ENCODE measurements around the gene ATP8B1. TPM values are rescaled to one million over a fixed set of nuclear protein-coding genes. Genes with fewer than 3 reads are reported as not detected.

Gene ATP8B1
- total and polyA plus RNA-seq, 9 of the 15 experiments (the other 6 are each of a cell fraction or from before 2014, with no cell fraction given) = 0.01 to 0.22 (median 0.03) TPM; not detected in 3

DNA sequence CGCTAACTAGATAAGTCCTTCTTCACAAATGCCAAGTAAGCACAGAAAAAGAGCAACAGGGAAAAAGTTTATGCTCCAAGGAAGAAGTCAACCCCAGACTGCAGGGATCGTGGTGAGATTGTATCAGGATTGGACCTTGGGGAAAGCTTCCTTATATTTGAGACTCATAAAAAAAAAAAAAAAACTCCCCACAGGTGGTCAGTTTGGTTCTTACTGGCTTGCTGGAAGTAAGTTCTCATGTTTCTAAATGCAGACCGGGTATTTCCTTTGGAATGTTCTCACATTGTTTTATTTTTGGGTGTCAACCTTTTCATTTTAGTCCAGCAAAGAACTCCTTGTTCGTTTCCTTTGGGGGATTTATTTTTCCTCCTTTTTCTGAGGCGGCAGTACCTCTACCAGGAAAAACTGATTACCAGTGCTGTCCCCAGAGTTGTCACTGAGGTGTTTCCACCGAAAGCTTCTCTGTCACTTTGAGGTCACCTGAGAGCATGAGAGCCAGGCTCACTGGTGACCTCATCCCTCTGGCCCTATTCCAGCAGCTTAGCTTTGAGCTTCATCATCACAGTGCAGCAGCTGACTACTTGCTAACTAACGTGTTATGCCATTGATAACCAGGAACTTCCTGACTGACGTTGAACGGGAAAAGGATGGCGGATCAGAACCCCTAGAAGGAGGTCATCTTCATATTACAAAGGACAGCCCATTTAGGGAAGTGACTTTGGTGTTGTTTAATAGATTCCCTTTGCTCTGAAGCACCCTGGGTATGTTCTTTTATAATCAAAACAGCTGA is 16.8 kb upstream of the ATP8B1 start (continued):
- TF ChIP-seq, protein P1, sequence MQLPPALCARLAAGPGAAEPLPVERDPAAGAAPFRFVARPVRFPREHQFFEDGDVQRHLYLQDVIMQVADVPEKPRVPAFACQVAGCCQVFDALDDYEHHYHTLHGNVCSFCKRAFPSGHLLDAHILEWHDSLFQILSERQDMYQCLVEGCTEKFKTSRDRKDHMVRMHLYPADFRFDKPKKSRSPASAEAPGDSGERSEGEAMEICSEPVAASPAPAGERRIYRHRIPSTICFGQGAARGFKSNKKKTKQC (CRISPR knock-in tag; IDR thresholded peaks at IDR 0.05) = no peak
- TF ChIP-seq NFRKB (IDR thresholded peaks at IDR 0.05; ENCODE audit: low read depth) = peak; percentile 59; the same call in 1 of the 2 replicates
- TF ChIP-seq ZC3H11A (IDR thresholded peaks at IDR 0.05; ENCODE audit: low read depth, low read length) = no peak
- TF ChIP-seq YY1 (IDR thresholded peaks at IDR 0.05; ENCODE audit: borderline replicate concordance in 1 of 3, control insufficient read depth in 1 of 3, extremely low read depth in 1 of 3, insufficient read depth in 3 of 3, insufficient read length in 1 of 3, insufficient replicate concordance in 2 of 3, low read depth in 1 of 3, low read length in 2 of 3) = peak in 1 of 3 experiments; percentile 52
- TF ChIP-seq CSDE1 (IDR thresholded peaks at IDR 0.05) = no peak
- TF ChIP-seq, protein P2, sequence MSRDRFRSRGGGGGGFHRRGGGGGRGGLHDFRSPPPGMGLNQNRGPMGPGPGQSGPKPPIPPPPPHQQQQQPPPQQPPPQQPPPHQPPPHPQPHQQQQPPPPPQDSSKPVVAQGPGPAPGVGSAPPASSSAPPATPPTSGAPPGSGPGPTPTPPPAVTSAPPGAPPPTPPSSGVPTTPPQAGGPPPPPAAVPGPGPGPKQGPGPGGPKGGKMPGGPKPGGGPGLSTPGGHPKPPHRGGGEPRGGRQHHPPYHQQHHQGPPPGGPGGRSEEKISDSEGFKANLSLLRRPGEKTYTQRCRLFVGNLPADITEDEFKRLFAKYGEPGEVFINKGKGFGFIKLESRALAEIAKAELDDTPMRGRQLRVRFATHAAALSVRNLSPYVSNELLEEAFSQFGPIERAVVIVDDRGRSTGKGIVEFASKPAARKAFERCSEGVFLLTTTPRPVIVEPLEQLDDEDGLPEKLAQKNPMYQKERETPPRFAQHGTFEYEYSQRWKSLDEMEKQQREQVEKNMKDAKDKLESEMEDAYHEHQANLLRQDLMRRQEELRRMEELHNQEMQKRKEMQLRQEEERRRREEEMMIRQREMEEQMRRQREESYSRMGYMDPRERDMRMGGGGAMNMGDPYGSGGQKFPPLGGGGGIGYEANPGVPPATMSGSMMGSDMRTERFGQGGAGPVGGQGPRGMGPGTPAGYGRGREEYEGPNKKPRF (IDR thresholded peaks at IDR 0.05; ENCODE audit: low read depth, low read length) = no peak
- TF ChIP-seq CREB1 (IDR thresholded peaks at IDR 0.05) = peak; percentile 84
- peak; percentile 70; the same call in 1 of the 2 replicates for TF ChIP-seq CREB1 (CRISPR knock-in tag; IDR thresholded peaks at IDR 0.05)
- TF ChIP-seq, protein P3, sequence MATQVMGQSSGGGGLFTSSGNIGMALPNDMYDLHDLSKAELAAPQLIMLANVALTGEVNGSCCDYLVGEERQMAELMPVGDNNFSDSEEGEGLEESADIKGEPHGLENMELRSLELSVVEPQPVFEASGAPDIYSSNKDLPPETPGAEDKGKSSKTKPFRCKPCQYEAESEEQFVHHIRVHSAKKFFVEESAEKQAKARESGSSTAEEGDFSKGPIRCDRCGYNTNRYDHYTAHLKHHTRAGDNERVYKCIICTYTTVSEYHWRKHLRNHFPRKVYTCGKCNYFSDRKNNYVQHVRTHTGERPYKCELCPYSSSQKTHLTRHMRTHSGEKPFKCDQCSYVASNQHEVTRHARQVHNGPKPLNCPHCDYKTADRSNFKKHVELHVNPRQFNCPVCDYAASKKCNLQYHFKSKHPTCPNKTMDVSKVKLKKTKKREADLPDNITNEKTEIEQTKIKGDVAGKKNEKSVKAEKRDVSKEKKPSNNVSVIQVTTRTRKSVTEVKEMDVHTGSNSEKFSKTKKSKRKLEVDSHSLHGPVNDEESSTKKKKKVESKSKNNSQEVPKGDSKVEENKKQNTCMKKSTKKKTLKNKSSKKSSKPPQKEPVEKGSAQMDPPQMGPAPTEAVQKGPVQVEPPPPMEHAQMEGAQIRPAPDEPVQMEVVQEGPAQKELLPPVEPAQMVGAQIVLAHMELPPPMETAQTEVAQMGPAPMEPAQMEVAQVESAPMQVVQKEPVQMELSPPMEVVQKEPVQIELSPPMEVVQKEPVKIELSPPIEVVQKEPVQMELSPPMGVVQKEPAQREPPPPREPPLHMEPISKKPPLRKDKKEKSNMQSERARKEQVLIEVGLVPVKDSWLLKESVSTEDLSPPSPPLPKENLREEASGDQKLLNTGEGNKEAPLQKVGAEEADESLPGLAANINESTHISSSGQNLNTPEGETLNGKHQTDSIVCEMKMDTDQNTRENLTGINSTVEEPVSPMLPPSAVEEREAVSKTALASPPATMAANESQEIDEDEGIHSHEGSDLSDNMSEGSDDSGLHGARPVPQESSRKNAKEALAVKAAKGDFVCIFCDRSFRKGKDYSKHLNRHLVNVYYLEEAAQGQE (IDR thresholded peaks at IDR 0.05; ENCODE audit: borderline replicate concordance) = 0 out of 2 replicates have a peak, but pooled peaks have one; percentile 9
- TF ChIP-seq, protein P3 (CRISPR knock-in tag; IDR thresholded peaks at IDR 0.05; ENCODE audit: low read depth) = no peak
- TF ChIP-seq, protein P4, sequence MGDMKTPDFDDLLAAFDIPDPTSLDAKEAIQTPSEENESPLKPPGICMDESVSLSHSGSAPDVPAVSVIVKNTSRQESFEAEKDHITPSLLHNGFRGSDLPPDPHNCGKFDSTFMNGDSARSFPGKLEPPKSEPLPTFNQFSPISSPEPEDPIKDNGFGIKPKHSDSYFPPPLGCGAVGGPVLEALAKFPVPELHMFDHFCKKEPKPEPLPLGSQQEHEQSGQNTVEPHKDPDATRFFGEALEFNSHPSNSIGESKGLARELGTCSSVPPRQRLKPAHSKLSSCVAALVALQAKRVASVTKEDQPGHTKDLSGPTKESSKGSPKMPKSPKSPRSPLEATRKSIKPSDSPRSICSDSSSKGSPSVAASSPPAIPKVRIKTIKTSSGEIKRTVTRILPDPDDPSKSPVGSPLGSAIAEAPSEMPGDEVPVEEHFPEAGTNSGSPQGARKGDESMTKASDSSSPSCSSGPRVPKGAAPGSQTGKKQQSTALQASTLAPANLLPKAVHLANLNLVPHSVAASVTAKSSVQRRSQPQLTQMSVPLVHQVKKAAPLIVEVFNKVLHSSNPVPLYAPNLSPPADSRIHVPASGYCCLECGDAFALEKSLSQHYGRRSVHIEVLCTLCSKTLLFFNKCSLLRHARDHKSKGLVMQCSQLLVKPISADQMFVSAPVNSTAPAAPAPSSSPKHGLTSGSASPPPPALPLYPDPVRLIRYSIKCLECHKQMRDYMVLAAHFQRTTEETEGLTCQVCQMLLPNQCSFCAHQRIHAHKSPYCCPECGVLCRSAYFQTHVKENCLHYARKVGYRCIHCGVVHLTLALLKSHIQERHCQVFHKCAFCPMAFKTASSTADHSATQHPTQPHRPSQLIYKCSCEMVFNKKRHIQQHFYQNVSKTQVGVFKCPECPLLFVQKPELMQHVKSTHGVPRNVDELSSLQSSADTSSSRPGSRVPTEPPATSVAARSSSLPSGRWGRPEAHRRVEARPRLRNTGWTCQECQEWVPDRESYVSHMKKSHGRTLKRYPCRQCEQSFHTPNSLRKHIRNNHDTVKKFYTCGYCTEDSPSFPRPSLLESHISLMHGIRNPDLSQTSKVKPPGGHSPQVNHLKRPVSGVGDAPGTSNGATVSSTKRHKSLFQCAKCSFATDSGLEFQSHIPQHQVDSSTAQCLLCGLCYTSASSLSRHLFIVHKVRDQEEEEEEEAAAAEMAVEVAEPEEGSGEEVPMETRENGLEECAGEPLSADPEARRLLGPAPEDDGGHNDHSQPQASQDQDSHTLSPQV (IDR thresholded peaks at IDR 0.05) = 0 out of 2 replicates have a peak, but pooled peaks have one; percentile 19
